SK-N-SH (cell line): ENCODE results near the gene CLDND1.

ENCODE experiments used
- EZH2phosphoT487 ChIP-seq: fragments of 200-600 bp; sonication (generic); IDR thresholded peaks from 2 replicates; pipeline ENCODE4 v1.6.1; 2017; ENCODE audit warnings: low read depth, mixed run types, mild to moderate bottlenecking, antibody characterized with exemption, moderate library complexity, borderline replicate concordance
- REST ChIP-seq: IDR thresholded peaks from 2 replicates; pipeline ENCODE4 v1.6.1; 2012; ENCODE audit warnings: mild to moderate bottlenecking, low read depth, low read length, moderate library complexity
- TEAD4 ChIP-seq: IDR thresholded peaks from 2 replicates; pipeline ENCODE4 v1.4.0; 2012; ENCODE audit warnings: mild to moderate bottlenecking, borderline replicate concordance; ENCODE audit not compliant: insufficient read depth
- TF ChIP-seq, protein P1 (sequence below): fragments of 200-600 bp; sonication (generic); IDR thresholded peaks from 2 replicates; pipeline ENCODE4 v1.6.1; 2017; ENCODE audit warnings: antibody characterized with exemption, mild to moderate bottlenecking, moderate library complexity

DNA sequence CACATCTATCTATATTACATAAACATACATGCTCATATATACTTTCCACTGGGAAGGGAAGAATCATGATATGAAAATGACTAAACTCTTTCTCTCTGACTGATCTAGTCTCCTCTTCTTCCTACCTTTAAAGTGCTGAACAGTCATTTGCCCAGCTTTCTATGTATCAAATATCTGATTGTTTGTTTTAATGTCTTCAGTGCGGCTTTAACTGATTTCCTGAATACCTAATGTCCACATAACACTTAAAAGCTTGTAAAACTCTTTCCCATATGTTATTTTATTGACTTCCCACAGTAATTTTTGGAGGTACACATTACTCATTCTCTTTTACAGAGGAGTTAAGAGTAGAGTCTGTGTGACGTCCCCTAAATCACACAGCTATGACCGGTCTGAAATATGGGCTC is 42.5 kb upstream of the CLDND1 start:
- TF ChIP-seq EZH2phosphoT487 (no peak), REST (no peak), TEAD4 (no peak)
- TF ChIP-seq, protein P1, sequence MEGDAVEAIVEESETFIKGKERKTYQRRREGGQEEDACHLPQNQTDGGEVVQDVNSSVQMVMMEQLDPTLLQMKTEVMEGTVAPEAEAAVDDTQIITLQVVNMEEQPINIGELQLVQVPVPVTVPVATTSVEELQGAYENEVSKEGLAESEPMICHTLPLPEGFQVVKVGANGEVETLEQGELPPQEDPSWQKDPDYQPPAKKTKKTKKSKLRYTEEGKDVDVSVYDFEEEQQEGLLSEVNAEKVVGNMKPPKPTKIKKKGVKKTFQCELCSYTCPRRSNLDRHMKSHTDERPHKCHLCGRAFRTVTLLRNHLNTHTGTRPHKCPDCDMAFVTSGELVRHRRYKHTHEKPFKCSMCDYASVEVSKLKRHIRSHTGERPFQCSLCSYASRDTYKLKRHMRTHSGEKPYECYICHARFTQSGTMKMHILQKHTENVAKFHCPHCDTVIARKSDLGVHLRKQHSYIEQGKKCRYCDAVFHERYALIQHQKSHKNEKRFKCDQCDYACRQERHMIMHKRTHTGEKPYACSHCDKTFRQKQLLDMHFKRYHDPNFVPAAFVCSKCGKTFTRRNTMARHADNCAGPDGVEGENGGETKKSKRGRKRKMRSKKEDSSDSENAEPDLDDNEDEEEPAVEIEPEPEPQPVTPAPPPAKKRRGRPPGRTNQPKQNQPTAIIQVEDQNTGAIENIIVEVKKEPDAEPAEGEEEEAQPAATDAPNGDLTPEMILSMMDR: no peak
